GM23248 (cell line): ENCODE data around the gene HAS3. TPM values are rescaled to one million over a fixed set of nuclear protein-coding genes. Genes with fewer than 3 reads are reported as not detected.
"Not testable (repeated sequence)": the region's sequence is repeated elsewhere in the genome, so short reads cannot be mapped to it uniquely, and the experiment has no call there.

Experiments
- DNase-seq: peaks from one replicate; pipeline ENCODE4 v3.0.0-alpha.2; 2015
- H2AFZ ChIP-seq: fragments of 200-600 bp; sonication (generic); 2 replicates; pipeline ENCODE4 v1.6.1; 2016; ENCODE audit warnings: antibody characterized with exemption
- H3F3A ChIP-seq: fragments of 200-600 bp; sonication (generic); 2 replicates; pipeline ENCODE4 v1.6.1; 2016; ENCODE audit warnings: mild to moderate bottlenecking, antibody characterized with exemption, mixed run types; ENCODE audit not compliant: insufficient read depth
- H3K27ac ChIP-seq: fragments of 200-600 bp; sonication (generic); 2 replicates; pipeline ENCODE4 v1.5.1; 2016; ENCODE audit warnings: mild to moderate bottlenecking
- H3K27me3 ChIP-seq: fragments of 200-600 bp; sonication (generic); replicated peaks from 2 replicates; pipeline ENCODE4 v1.6.1; 2016; ENCODE audit warnings: mild to moderate bottlenecking; ENCODE audit not compliant: insufficient read depth
- H3K36me3 ChIP-seq: fragments of 200-600 bp; sonication (generic); 2 replicates; pipeline ENCODE4 v1.6.1; 2016; ENCODE audit warnings: low read depth, mild to moderate bottlenecking
- H3K4me1 ChIP-seq: fragments of 200-600 bp; sonication (generic); 2 replicates; pipeline ENCODE4 v1.6.1; 2016; ENCODE audit warnings: mild to moderate bottlenecking; ENCODE audit not compliant: insufficient read depth
- H3K4me2 ChIP-seq: fragments of 200-600 bp; sonication (generic); one replicate; pipeline ENCODE4 v1.6.1; 2016; ENCODE audit warnings: mild to moderate bottlenecking; ENCODE audit not compliant: unreplicated experiment
- H3K4me3 ChIP-seq: fragments of 200-600 bp; sonication (generic); 2 replicates; pipeline ENCODE4 v1.5.1; 2016; ENCODE audit warnings: mild to moderate bottlenecking
- H3K79me2 ChIP-seq: fragments of 200-600 bp; sonication (generic); 2 replicates; pipeline ENCODE4 v1.6.1; 2016; ENCODE audit warnings: mild to moderate bottlenecking; ENCODE audit not compliant: insufficient read depth
- H3K9ac ChIP-seq: fragments of 200-600 bp; sonication (generic); 2 replicates; pipeline ENCODE4 v1.6.1; 2016; ENCODE audit warnings: mild to moderate bottlenecking
- H3K9me2 ChIP-seq: fragments of 200-600 bp; sonication (generic); 2 replicates; pipeline ENCODE4 v1.6.1; 2016; ENCODE audit warnings: mixed run types, mild to moderate bottlenecking, moderate library complexity; ENCODE audit not compliant: insufficient read depth
- H3K9me3 ChIP-seq: fragments of 200-600 bp; sonication (generic); one replicate; pipeline ENCODE4 v1.6.1; 2017; ENCODE audit warnings: low read depth
- H4K20me1 ChIP-seq: fragments of 200-600 bp; sonication (generic); 2 replicates; pipeline ENCODE4 v1.6.0; 2016; ENCODE audit not compliant: insufficient read depth
- EZH2 ChIP-seq: fragments of 200-600 bp; sonication (generic); IDR thresholded peaks from 2 replicates; pipeline ENCODE4 v1.6.1; 2018; ENCODE audit warnings: antibody characterized with exemption, mild to moderate bottlenecking; ENCODE audit not compliant: insufficient read depth, poor library complexity, severe bottlenecking
- EZH2phosphoT487 ChIP-seq: fragments of 200-600 bp; sonication (generic); IDR thresholded peaks from 2 replicates; pipeline ENCODE4 v1.6.1; 2018; ENCODE audit warnings: antibody characterized with exemption, moderate library complexity, mild to moderate bottlenecking, low read depth; ENCODE audit not compliant: insufficient read depth
- WGBS, 2 experiments: methylation state at CpG; one replicate each; pipeline ENCODE4 v1.1.6; 2015 to 2017; ENCODE audit warnings: low lambda C conversion rate in 2 of 2, low coverage in 1 of 2; ENCODE audit errors: missing lambda C conversion rate in 2 of 2; 5-methylcytosine and 5-hydroxymethylcytosine counted together
- in situ Hi-C: fragments of 300-500 bp; cut with MboI; formaldehyde crosslinking; loops from 2 replicates; pipeline ENCODE4 v1.15.0; 2020
- polyA plus RNA-seq: library from polyadenylated mRNA; unstranded; fragments of >200 nt; fragmentation: Nextera tagmentation; extraction: Ambion mirVana; gene quantifications from 2 replicates; pipeline ENCODE4 v1.2.1, GENCODE V29; 2016
- total RNA-seq: library from RNA; depleted of rRNA; stranded (reverse); fragments of >200 nt; shearing (Covaris generic); gene quantifications from 2 replicates; pipeline ENCODE4 v1.2.3, GENCODE V29; 2014

The HAS3 gene
- total and polyA plus RNA-seq, 2 experiments from 2014 or later: 0.43 TPM; not detected in 1

DNA sequence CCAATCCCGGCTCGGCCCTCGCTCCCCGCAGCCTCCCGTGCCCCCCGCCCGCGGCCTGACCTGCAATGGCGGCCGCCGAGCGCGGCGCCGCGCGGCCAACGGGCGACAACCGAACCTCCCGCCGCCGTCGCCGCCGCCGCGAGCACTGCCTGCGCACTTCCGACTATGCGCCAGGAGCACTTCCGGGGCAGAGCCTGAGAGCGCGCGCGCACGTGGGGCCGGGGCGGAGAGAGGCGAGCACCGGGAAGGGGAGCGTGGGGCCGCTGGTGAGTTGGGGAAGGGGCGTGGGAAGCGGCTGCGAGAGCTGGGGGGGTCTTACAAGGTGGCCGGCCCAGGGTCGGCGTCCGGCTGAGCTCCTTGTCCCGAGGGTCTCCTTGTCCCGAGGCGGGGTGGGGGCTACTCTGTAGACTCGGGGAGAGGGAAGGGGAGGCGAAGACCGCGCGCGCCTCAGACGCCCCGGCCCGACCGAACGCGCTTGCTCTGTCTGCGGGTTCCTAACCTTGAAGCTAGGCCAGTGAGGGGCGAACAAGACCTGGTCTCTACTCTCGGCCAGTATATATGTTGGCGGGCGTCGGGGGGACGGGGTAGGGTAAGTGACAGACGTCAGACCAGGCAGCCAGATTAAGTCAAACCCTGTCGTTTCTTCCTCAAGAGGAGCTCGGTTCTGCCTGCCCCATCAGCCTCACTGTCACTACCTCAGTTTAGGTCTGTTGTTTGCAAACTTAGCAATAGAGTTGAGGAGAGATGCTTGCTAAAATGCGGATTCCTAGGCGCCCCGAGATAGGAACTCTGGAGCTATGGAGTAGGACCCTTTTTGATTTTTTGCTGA lies 27.2 kb downstream of the HAS3 start, which contains the start of the genes CHTF8 and UTP4:
TSS of gene CHTF8 (minus strand) at position 165 of the 829 bp plus-strand sequence. CDS start 11,130 bp downstream, outside the sequence.
TSS of gene UTP4 (plus strand) at position 226 of the 829 bp plus-strand sequence. CDS start 811 bp downstream, outside the sequence.
- TF ChIP-seq EZH2phosphoT487: no peak
- Histone ChIP-seq H2AFZ (peak within 1 kb of the TSS; percentile 84), H3F3A (peaks cover 19% of the 10 kb centered on the region), H3K4me1 (peaks cover 11% of the 10 kb centered on the region), H3K4me2 (peak within 1 kb of the TSS; percentile 94), H4K20me1 (no peaks in the 10 kb centered on the region), H3K36me3 (peaks cover 7% of the 10 kb centered on the region), H3K9ac (peak within 1 kb of the TSS; percentile 96), H3K79me2 (peaks cover 96% of the 10 kb centered on the region), H3K4me3 (peak within 1 kb of the TSS; percentile 98), H3K27ac (peak within 1 kb of the TSS; percentile 58), H3K27me3 (no peaks in the 10 kb centered on the region), H3K9me2 (no peaks in the 10 kb centered on the region), H3K9me3 (no peaks in the 10 kb centered on the region)
- peak; percentile 95 for DNase-seq
- WGBS, 2 experiments: 0 to 1% methylated on average over 44 to 72 of the region's 78 CpGs
- in situ Hi-C loops: no loop called here

DNA sequence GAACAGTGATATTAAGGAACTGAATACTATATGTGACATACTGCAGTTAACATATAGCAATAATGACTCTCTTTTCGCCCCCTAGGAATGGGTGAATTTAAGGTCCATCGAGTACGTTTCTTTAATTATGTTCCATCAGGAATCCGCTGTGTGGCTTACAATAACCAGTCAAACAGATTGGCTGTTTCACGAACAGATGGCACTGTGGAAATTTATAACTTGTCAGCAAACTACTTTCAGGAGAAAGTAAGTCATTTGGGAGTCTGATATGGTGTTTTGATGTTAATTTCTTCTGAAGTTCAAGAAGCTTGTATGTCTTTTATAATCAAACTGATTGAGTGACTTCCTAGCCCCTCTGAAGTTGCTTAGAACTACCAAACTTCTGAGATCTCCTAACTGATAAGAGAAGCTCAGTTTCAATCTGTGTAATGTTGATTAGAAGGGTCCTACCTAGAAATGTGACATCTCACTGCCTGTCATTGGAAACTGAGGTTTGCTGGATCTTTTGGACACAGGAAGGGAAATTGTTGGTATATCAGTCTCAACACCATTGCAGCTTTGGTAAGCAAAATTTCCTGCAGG lies 28.0 kb downstream of the HAS3 start:
- Histone ChIP-seq H3K27ac (0 out of 2 replicates have a peak overlapping the region, but pooled peaks have one; percentile 58), H3K4me1 (peaks cover 11% of the 10 kb centered on the region), H3K4me3 (peak overlapping the region; percentile 98), H2AFZ (peak overlapping the region; percentile 84), H4K20me1 (no peaks in the 10 kb centered on the region), H3K9me3 (no peaks in the 10 kb centered on the region), H3K9me2 (no peaks in the 10 kb centered on the region), H3F3A (peaks cover 19% of the 10 kb centered on the region), H3K36me3 (peaks cover 10% of the 10 kb centered on the region), H3K27me3 (no peaks in the 10 kb centered on the region), H3K9ac (peak overlapping the region; percentile 96), H3K4me2 (peak overlapping the region; percentile 88), H3K79me2 (peaks cover 96% of the 10 kb centered on the region)
- in situ Hi-C loops: no loop called here
- 4 to 5% methylated on average over 5 of the region's 5 CpGs for WGBS, 2 experiments
- peak; percentile 29 for DNase-seq
- TF ChIP-seq EZH2: no peak
- no peak for TF ChIP-seq EZH2phosphoT487

DNA sequence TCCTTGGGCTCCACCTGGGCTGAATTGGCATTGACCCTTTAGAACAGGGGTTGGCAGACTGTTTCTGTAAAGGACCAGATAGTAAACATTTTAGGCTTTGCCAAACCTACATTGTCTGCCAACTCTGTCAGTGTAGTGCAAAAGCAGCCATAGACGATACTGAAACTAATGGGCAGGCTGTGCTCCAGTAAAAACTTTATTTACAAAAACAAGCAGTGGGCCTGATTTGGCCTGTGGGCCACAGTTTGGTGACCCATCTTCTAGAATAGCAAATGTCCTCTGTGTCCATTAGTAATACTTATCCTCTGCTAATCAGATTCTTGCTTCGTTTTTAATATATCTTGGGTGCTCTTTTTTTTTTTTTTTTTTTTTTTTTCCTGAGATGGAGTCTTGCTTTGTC lies 33.2 kb downstream of the HAS3 start:
- no peaks in the 10 kb centered on the region for H3K9me3 ChIP-seq
- 0 out of 2 replicates have a peak, but pooled peaks cover 7% of the 10 kb centered on the region for H3F3A ChIP-seq
- H3K27ac ChIP-seq: no peak overlapping the region
- no peaks in the 10 kb centered on the region for H3K9me2 ChIP-seq
- no peak overlapping the region for H3K4me2 ChIP-seq
- TF ChIP-seq EZH2phosphoT487: no peak
- no peak for TF ChIP-seq EZH2
- WGBS, 2 experiments: 95 to 98% methylated on average over 2 of the region's 2 CpGs
- no peak overlapping the region for H3K9ac ChIP-seq
- H3K27me3 ChIP-seq: no peaks in the 10 kb centered on the region
- peaks cover 1% of the 10 kb centered on the region; the same call in 1 of the 2 replicates for H3K4me1 ChIP-seq
- no peak for DNase-seq
- H3K79me2 ChIP-seq: peaks cover 83% of the 10 kb centered on the region
- peaks cover 44% of the 10 kb centered on the region for H3K36me3 ChIP-seq
- H2AFZ ChIP-seq: no peak overlapping the region
- H3K4me3 ChIP-seq: no peak overlapping the region
- in situ Hi-C loops: no loop called here
- no peaks in the 10 kb centered on the region for H4K20me1 ChIP-seq

DNA sequence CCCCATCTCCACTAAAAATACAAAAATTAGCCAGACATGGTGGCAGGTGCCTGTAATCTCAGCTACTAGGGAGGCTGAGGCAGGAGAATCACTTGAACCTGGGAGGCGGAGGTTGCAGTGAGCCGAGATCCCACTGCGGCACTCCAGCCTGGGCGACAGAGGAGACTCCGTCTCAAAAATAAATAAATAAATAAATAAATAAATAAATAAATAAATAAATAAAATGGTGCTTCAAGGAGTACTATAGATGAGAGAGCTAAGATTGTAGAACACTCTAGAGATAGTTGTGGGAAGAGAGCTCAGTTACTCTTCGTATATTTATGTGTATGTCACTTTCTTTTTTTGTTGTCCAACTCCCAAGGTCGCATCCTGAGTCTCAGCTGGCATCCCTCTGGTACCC lies 34.0 kb downstream of the HAS3 start:
- H3F3A ChIP-seq, H3K9ac ChIP-seq, in situ Hi-C loops, H3K27me3 ChIP-seq, H3K27ac ChIP-seq, H3K4me1 ChIP-seq, H3K4me2 ChIP-seq, H3K9me3 ChIP-seq, DNase-seq, H3K9me2 ChIP-seq, H2AFZ ChIP-seq, H3K4me3 ChIP-seq, H4K20me1 ChIP-seq: not testable (repeated sequence)
- 98 to 100% methylated on average over 7 of the region's 7 CpGs for WGBS, 2 experiments
- H3K79me2 ChIP-seq: peaks cover 79% of the 10 kb centered on the region
- H3K36me3 ChIP-seq: peaks cover 51% of the 10 kb centered on the region
